ENCODE data around the gene CARD14. TPM values are rescaled to one million over a fixed set of nuclear protein-coding genes. Genes with fewer than 3 reads are reported as not detected.
A peak's percentile ranks its signal among the peaks of the same experiment; 100 is the strongest.

Gene CARD14
- total and polyA plus RNA-seq, 2 of the 13 experiments (the other 11 are each of a cell fraction or from before 2014, with no cell fraction given) = 0.11 TPM; not detected in 1

GRCh38 chr17:80147035-80147822 is 22.6 kb upstream of the CARD14 start, which contains the start of gene EIF4A3 (continued):
- TF ChIP-seq HCFC1 (IDR thresholded peaks at IDR 0.05; ENCODE audit: low read depth, low read length) (peak; percentile 58), MAF1 (CRISPR knock-in tag; IDR thresholded peaks at IDR 0.05; ENCODE audit: borderline replicate concordance) (peak; percentile 83), CHD2 (IDR thresholded peaks at IDR 0.05; ENCODE audit: low read depth, low read length) (peak; percentile 98), SIN3B (IDR thresholded peaks at IDR 0.05; ENCODE audit: low read length) (peak; percentile 55; the same call in 1 of the 2 replicates), ZNF383 (CRISPR knock-in tag; IDR thresholded peaks at IDR 0.05; ENCODE audit: borderline replicate concordance) (0 out of 2 replicates have a peak, but pooled peaks have one; percentile 40), MATR3 (CRISPR knock-in tag; IDR thresholded peaks at IDR 0.05) (no peak), SOX6 (IDR thresholded peaks at IDR 0.05) (no peak), SOX6 (CRISPR knock-in tag; IDR thresholded peaks at IDR 0.05) (peak; percentile 71), ZNF460 (CRISPR knock-in tag; IDR thresholded peaks at IDR 0.05; ENCODE audit: borderline replicate concordance) (no peak), U2AF2 (IDR thresholded peaks at IDR 0.05; ENCODE audit: low read depth, low read length) (no peak), MIXL1 (CRISPR knock-in tag; IDR thresholded peaks at IDR 0.05) (0 out of 2 replicates have a peak, but pooled peaks have one; percentile 26), GABPB1 (CRISPR knock-in tag; IDR thresholded peaks at IDR 0.05) (peak; percentile 82), ZNF12 (CRISPR knock-in tag; IDR thresholded peaks at IDR 0.05) (no peak), SALL2 (CRISPR knock-in tag; IDR thresholded peaks at IDR 0.05) (peak; percentile 100), ZNF331 (CRISPR knock-in tag; IDR thresholded peaks at IDR 0.05) (peak; percentile 66; the same call in 1 of the 2 replicates), GATA4 (IDR thresholded peaks at IDR 0.05; ENCODE audit: borderline replicate concordance, low read depth) (peak; percentile 83), FIP1L1 (IDR thresholded peaks at IDR 0.05; ENCODE audit: borderline replicate concordance, insufficient read depth, low read depth, low read length) (no peak), ZNF83 (CRISPR knock-in tag; IDR thresholded peaks at IDR 0.05; ENCODE audit: borderline replicate concordance) (no peak; the same call in 1 of the 2 replicates), IRF1 (CRISPR knock-in tag; IDR thresholded peaks at IDR 0.05; ENCODE audit: low read depth) (no peak; the same call in 1 of the 2 replicates), ZNF468 (CRISPR knock-in tag; IDR thresholded peaks at IDR 0.05) (no peak), RORA (CRISPR knock-in tag; IDR thresholded peaks at IDR 0.05) (no peak), PITX1 (CRISPR knock-in tag; IDR thresholded peaks at IDR 0.05) (peak; percentile 80), MAFG (CRISPR knock-in tag; IDR thresholded peaks at IDR 0.05) (no peak)
- TF ChIP-seq, protein P1, sequence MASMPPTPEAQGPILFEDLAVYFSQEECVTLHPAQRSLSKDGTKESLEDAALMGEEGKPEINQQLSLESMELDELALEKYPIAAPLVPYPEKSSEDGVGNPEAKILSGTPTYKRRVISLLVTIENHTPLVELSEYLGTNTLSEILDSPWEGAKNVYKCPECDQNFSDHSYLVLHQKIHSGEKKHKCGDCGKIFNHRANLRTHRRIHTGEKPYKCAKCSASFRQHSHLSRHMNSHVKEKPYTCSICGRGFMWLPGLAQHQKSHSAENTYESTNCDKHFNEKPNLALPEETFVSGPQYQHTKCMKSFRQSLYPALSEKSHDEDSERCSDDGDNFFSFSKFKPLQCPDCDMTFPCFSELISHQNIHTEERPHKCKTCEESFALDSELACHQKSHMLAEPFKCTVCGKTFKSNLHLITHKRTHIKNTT (CRISPR knock-in tag; IDR thresholded peaks at IDR 0.05) = no peak
- TF ChIP-seq, protein P2, sequence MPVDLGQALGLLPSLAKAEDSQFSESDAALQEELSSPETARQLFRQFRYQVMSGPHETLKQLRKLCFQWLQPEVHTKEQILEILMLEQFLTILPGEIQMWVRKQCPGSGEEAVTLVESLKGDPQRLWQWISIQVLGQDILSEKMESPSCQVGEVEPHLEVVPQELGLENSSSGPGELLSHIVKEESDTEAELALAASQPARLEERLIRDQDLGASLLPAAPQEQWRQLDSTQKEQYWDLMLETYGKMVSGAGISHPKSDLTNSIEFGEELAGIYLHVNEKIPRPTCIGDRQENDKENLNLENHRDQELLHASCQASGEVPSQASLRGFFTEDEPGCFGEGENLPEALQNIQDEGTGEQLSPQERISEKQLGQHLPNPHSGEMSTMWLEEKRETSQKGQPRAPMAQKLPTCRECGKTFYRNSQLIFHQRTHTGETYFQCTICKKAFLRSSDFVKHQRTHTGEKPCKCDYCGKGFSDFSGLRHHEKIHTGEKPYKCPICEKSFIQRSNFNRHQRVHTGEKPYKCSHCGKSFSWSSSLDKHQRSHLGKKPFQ (CRISPR knock-in tag; IDR thresholded peaks at IDR 0.05; ENCODE audit: insufficient replicate concordance) = peak; percentile 37
